ENCODE results near the gene TMEM250.

TMEM250 gene

GRCh38 chr9:136082496-136083361 lies 35.9 kb downstream of the TMEM250 start:
- no peak for DNase-seq (ENCODE audit: low read depth)

- DNase-seq (ENCODE audit: low read depth): no peak
Measured at GRCh38 chr9:136081826-136082495, 36.7 kb downstream of the TMEM250 start.

- DNase-seq (ENCODE audit: low read depth): no peak
Measured at GRCh38 chr9:136081113-136081825, 37.4 kb downstream of the TMEM250 start.

- DNase-seq (ENCODE audit: low read depth): no peak
Measured at GRCh38 chr9:136080716-136081112, 38.0 kb downstream of the TMEM250 start.

- no peak for DNase-seq (ENCODE audit: low read depth)
Measured at GRCh38 chr9:136079916-136080246, 38.8 kb downstream of the TMEM250 start.

GRCh38 chr9:136079211-136079915 lies 39.3 kb downstream of the TMEM250 start:
- DNase-seq (ENCODE audit: low read depth): no peak

- DNase-seq (ENCODE audit: low read depth): no peak
Measured at GRCh38 chr9:136078498-136079011, 40.1 kb downstream of the TMEM250 start.

GRCh38 chr9:136078024-136078423 lies 40.7 kb downstream of the TMEM250 start:
- no peak for DNase-seq (ENCODE audit: low read depth)

- DNase-seq (ENCODE audit: low read depth): no peak
Measured at GRCh38 chr9:136077491-136077890, 41.2 kb downstream of the TMEM250 start.

GRCh38 chr9:136075881-136076678 lies 42.6 kb downstream of the TMEM250 start:
- DNase-seq (ENCODE audit: low read depth): no peak

GRCh38 chr9:136075134-136075841 lies 43.4 kb downstream of the TMEM250 start:
- DNase-seq (ENCODE audit: low read depth): no peak

GRCh38 chr9:136074706-136075105 lies 44.0 kb downstream of the TMEM250 start:
- DNase-seq (ENCODE audit: low read depth): no peak

All from ELR (cell line).